ENCODE data around the gene TTC39C.

- no peak for TF ChIP-seq CTCF (IDR thresholded peaks at IDR 0.05)
- TF ChIP-seq POLR2AphosphoS5 (IDR thresholded peaks at IDR 0.05; ENCODE audit: low read depth, low read length): no peak
- TF ChIP-seq, protein P1, sequence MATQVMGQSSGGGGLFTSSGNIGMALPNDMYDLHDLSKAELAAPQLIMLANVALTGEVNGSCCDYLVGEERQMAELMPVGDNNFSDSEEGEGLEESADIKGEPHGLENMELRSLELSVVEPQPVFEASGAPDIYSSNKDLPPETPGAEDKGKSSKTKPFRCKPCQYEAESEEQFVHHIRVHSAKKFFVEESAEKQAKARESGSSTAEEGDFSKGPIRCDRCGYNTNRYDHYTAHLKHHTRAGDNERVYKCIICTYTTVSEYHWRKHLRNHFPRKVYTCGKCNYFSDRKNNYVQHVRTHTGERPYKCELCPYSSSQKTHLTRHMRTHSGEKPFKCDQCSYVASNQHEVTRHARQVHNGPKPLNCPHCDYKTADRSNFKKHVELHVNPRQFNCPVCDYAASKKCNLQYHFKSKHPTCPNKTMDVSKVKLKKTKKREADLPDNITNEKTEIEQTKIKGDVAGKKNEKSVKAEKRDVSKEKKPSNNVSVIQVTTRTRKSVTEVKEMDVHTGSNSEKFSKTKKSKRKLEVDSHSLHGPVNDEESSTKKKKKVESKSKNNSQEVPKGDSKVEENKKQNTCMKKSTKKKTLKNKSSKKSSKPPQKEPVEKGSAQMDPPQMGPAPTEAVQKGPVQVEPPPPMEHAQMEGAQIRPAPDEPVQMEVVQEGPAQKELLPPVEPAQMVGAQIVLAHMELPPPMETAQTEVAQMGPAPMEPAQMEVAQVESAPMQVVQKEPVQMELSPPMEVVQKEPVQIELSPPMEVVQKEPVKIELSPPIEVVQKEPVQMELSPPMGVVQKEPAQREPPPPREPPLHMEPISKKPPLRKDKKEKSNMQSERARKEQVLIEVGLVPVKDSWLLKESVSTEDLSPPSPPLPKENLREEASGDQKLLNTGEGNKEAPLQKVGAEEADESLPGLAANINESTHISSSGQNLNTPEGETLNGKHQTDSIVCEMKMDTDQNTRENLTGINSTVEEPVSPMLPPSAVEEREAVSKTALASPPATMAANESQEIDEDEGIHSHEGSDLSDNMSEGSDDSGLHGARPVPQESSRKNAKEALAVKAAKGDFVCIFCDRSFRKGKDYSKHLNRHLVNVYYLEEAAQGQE (IDR thresholded peaks at IDR 0.05; ENCODE audit: insufficient read depth in 1 of 2, low read depth in 2 of 2, low read length in 1 of 2): no peak
- no peak for TF ChIP-seq SIN3A (IDR thresholded peaks at IDR 0.05; ENCODE audit: borderline replicate concordance, insufficient read depth, low read depth, low read length)
Observed at GRCh38 chr18:23986600-23987359, 27.8 kb upstream of the TTC39C start.

Measured in Panc1 (cell line).